Stimulated activated CD8-positive, alpha-beta memory T cell treated with anti-CD3 and anti-CD28 coated beads, Interleukin-7, amount 100 ng/mL, for 1 hour (primary cell): ENCODE data around the gene INF2.
A peak's percentile ranks its signal among the peaks of the same experiment; 100 is the strongest.
"Not testable (repeated sequence)": the region's sequence is repeated elsewhere in the genome, so short reads cannot be mapped to it uniquely, and the experiment has no call there.

Source experiments
- DNase-seq, 2 donors: peaks; one replicate each; pipeline ENCODE4 v3.0.0-alpha.2; 2020; ENCODE audit warnings: low read depth in 2 of 2

Gene INF2

GRCh38 chr14:104657101-104657524 lies 32.3 kb upstream of the INF2 start:
- no peak for DNase-seq

- no peak for DNase-seq
These were observed 31.7 kb upstream of the INF2 start for GRCh38 chr14:104657563-104658324.

- no peak for DNase-seq
These were observed 31.1 kb upstream of the INF2 start for GRCh38 chr14:104658325-104658712.

- DNase-seq, result no peak
These were observed 30.3 kb upstream of the INF2 start for GRCh38 chr14:104659146-104659545.

GRCh38 chr14:104659764-104660523 lies 29.5 kb upstream of the INF2 start:
- no peak for DNase-seq

- DNase-seq, result no peak
These were observed 28.8 kb upstream of the INF2 start for GRCh38 chr14:104660597-104660996.

- DNase-seq, result no peak
These were observed 28.3 kb upstream of the INF2 start for GRCh38 chr14:104661086-104661485.

GRCh38 chr14:104661528-104662157 lies 27.8 kb upstream of the INF2 start:
- DNase-seq, result not testable (repeated sequence)

- DNase-seq, result not testable (repeated sequence)
These were observed 26.9 kb upstream of the INF2 start for GRCh38 chr14:104662472-104662871.

GRCh38 chr14:104664107-104664506 lies 25.3 kb upstream of the INF2 start:
- no peak for DNase-seq

- DNase-seq, result no peak
These were observed 24.8 kb upstream of the INF2 start for GRCh38 chr14:104664588-104664987.

GRCh38 chr14:104665114-104665656 lies 24.2 kb upstream of the INF2 start:
- no peak for DNase-seq

GRCh38 chr14:104665657-104666522 lies 23.5 kb upstream of the INF2 start:
- DNase-seq, result peak in 1 of 2 donors; percentile 12

GRCh38 chr14:104666523-104666895 lies 22.9 kb upstream of the INF2 start:
- DNase-seq, result not testable (repeated sequence)

GRCh38 chr14:104666981-104667380 lies 22.4 kb upstream of the INF2 start:
- no peak for DNase-seq

- DNase-seq, result no peak
These were observed 19.7 kb upstream of the INF2 start for GRCh38 chr14:104669697-104670096.

GRCh38 chr14:104671330-104671977 lies 18.0 kb upstream of the INF2 start:
- not testable (repeated sequence) for DNase-seq

- DNase-seq, result not testable (repeated sequence)
These were observed 17.3 kb upstream of the INF2 start for GRCh38 chr14:104672119-104672518.

GRCh38 chr14:104673481-104673880 lies 15.9 kb upstream of the INF2 start:
- DNase-seq, result no peak

GRCh38 chr14:104675447-104675846 lies 14.0 kb upstream of the INF2 start:
- no peak for DNase-seq
